Hepatocyte (in vitro differentiated cells): ENCODE results near the gene ARFGAP2. TPM values are rescaled to one million over a fixed set of nuclear protein-coding genes. Genes with fewer than 3 reads are reported as not detected.
A peak's percentile ranks its signal among the peaks of the same experiment; 100 is the strongest.
"Not testable (repeated sequence)": the region's sequence is repeated elsewhere in the genome, so short reads cannot be mapped to it uniquely, and the experiment has no call there.

Source experiments
- DNase-seq: peaks from one replicate; pipeline ENCODE4 v3.0.0-alpha.2; 2016; ENCODE audit warnings: low spot score
- H2AFZ ChIP-seq: fragments of 200-600 bp; sonication (generic); 2 replicates; pipeline ENCODE4 v1.6.0; 2016; ENCODE audit warnings: antibody characterized with exemption, mild to moderate bottlenecking
- H3K27ac ChIP-seq: fragments of 200-600 bp; sonication (generic); 2 replicates; pipeline ENCODE4 v1.5.1; 2016; ENCODE audit warnings: mild to moderate bottlenecking
- H3K27me3 ChIP-seq: fragments of 200-600 bp; sonication (generic); 2 replicates; pipeline ENCODE4 v1.6.1; 2016
- H3K36me3 ChIP-seq: fragments of 200-600 bp; sonication (generic); replicated peaks from 2 replicates; pipeline ENCODE4 v1.5.1; 2016; ENCODE audit warnings: low read depth; ENCODE audit not compliant: insufficient read depth
- H3K4me1 ChIP-seq: fragments of 200-600 bp; sonication (generic); 2 replicates; pipeline ENCODE4 v1.5.1; 2016; ENCODE audit warnings: mild to moderate bottlenecking, moderate library complexity; ENCODE audit not compliant: insufficient read depth
- H3K4me2 ChIP-seq: fragments of 200-600 bp; sonication (generic); 2 replicates; pipeline ENCODE4 v1.6.0; 2016
- H3K4me3 ChIP-seq: fragments of 200-600 bp; sonication (generic); 2 replicates; pipeline ENCODE4 v1.5.1; 2016; ENCODE audit warnings: mild to moderate bottlenecking
- H3K79me2 ChIP-seq: fragments of 200-600 bp; sonication (generic); 2 replicates; pipeline ENCODE4 v1.6.0; 2017; ENCODE audit warnings: mild to moderate bottlenecking
- H3K9me2 ChIP-seq: fragments of 200-600 bp; sonication (generic); replicated peaks from 2 replicates; pipeline ENCODE4 v1.6.0; 2017; ENCODE audit warnings: mild to moderate bottlenecking; ENCODE audit not compliant: insufficient read depth
- H3K9me3 ChIP-seq: fragments of 200-600 bp; sonication (generic); 2 replicates; pipeline ENCODE4 v1.5.1; 2016; ENCODE audit warnings: low read depth, mild to moderate bottlenecking
- H4K20me1 ChIP-seq: fragments of 200-600 bp; sonication (generic); 2 replicates; pipeline ENCODE4 v1.6.0; 2016; ENCODE audit warnings: mild to moderate bottlenecking; ENCODE audit not compliant: insufficient read depth, poor library complexity, severe bottlenecking
- EZH2 ChIP-seq: fragments of 200-600 bp; sonication (generic); IDR thresholded peaks from 2 replicates; pipeline ENCODE4 v1.6.1; 2016; ENCODE audit warnings: antibody characterized with exemption, mild to moderate bottlenecking, borderline replicate concordance
- EZH2phosphoT487 ChIP-seq: fragments of 200-600 bp; sonication (generic); IDR thresholded peaks from one replicate; pipeline ENCODE4 v1.6.1; 2018; ENCODE audit warnings: antibody characterized with exemption, mild to moderate bottlenecking, low read depth, moderate library complexity; ENCODE audit not compliant: unreplicated experiment, severe bottlenecking
- WGBS: methylation state at CpG from one replicate; pipeline ENCODE4 v1.1.6; 2016; ENCODE audit warnings: low lambda C conversion rate; ENCODE audit errors: missing lambda C conversion rate; 5-methylcytosine and 5-hydroxymethylcytosine counted together
- microRNA-seq: library from miRNA; unstranded; fragments of <30 nt; microRNA quantifications from one replicate; pipeline ENCODE4, GENCODE V29; 2017
- polyA plus RNA-seq: library from polyadenylated mRNA; unstranded; fragments of >200 nt; fragmentation: Nextera tagmentation; extraction: Ambion mirVana; gene quantifications from 2 replicates; pipeline ENCODE4 v1.2.1, GENCODE V29; 2016
- small RNA-seq: library from RNA; depleted of rRNA; stranded (forward); fragments of <200 nt; gene quantifications from one replicate; pipeline ENCODE3, GENCODE V24; 2014
- total RNA-seq: library from RNA; depleted of rRNA; stranded (reverse); fragments of >200 nt; gene quantifications from 2 replicates; pipeline ENCODE4 v1.2.3, GENCODE V29; 2014
- TF ChIP-seq, protein P1 (sequence below): fragments of 200-600 bp; sonication (generic); IDR thresholded peaks from 2 replicates; pipeline ENCODE4 v1.5.1; 2016; ENCODE audit warnings: antibody characterized with exemption, mild to moderate bottlenecking; ENCODE audit not compliant: poor library complexity

ARFGAP2 gene
- total and polyA plus RNA-seq, 2 experiments from 2014 or later, result 64.3 to 146 TPM

DNA sequence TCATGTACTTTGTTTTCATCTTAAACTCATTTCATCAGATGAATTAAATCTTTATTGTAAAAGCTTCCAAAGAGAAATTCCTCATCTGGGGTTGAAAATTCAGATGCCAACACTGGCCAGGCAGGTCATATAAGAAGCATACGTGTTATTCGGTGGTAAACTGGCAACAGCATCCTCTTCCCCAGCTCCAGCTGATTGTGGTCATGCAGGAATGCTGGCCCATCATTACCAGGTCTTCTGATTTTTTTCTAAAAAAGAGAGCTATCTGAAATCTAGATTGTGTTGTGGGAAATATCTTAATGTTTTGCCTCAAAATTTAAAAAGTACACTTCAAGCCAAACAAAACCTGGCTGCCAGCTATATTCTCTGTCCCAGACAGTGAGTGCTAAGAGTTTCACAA lies 53.6 kb downstream of the ARFGAP2 start:
- Histone ChIP-seq H3K79me2 (no peaks in the 10 kb centered on the region), H3K4me1 (no peaks in the 10 kb centered on the region), H3K27ac (no peak overlapping the region), H3K4me3 (no peak overlapping the region), H3K9me2 (no peaks in the 10 kb centered on the region), H3K36me3 (no peaks in the 10 kb centered on the region), H3K27me3 (no peaks in the 10 kb centered on the region), H3K9me3 (no peaks in the 10 kb centered on the region), H2AFZ (no peak overlapping the region), H4K20me1 (no peaks in the 10 kb centered on the region), H3K4me2 (no peak overlapping the region)
- no peak for DNase-seq
- TF ChIP-seq EZH2, result no peak
- WGBS, result 93% methylated on average over 2 of the region's 2 CpGs

DNA sequence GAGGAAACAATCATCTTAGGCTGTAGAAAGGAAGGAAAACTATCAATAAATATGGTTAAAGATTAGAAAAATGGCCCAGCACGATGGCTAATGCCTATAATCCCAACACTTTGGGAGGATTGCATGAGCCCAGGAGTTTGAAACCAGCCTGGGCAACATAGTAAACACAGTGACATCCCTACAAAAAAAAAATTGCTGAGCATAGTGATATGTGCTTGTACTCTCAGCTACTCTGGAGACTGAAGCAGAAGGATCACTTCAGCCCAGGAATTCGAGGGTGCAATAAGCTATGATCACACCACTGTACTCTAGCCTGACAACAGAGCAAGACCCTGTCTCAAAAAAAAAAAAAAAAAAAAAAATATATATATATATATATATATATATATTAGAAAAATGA lies 54.9 kb downstream of the ARFGAP2 start:
- 65% methylated on average over 2 of the region's 2 CpGs for WGBS
- no peaks in the 10 kb centered on the region for H3K9me3 ChIP-seq
- no peak overlapping the region for H3K27ac ChIP-seq
- no peaks in the 10 kb centered on the region for H3K79me2 ChIP-seq
- no peak for DNase-seq
- no peaks in the 10 kb centered on the region for H3K9me2 ChIP-seq
- H3K36me3 ChIP-seq, result no peaks in the 10 kb centered on the region
- no peak overlapping the region for H2AFZ ChIP-seq
- no peaks in the 10 kb centered on the region for H4K20me1 ChIP-seq
- H3K4me3 ChIP-seq, result no peak overlapping the region
- no peak overlapping the region for H3K4me2 ChIP-seq
- no peaks in the 10 kb centered on the region for H3K27me3 ChIP-seq
- no peaks in the 10 kb centered on the region for H3K4me1 ChIP-seq
- TF ChIP-seq, protein P1, sequence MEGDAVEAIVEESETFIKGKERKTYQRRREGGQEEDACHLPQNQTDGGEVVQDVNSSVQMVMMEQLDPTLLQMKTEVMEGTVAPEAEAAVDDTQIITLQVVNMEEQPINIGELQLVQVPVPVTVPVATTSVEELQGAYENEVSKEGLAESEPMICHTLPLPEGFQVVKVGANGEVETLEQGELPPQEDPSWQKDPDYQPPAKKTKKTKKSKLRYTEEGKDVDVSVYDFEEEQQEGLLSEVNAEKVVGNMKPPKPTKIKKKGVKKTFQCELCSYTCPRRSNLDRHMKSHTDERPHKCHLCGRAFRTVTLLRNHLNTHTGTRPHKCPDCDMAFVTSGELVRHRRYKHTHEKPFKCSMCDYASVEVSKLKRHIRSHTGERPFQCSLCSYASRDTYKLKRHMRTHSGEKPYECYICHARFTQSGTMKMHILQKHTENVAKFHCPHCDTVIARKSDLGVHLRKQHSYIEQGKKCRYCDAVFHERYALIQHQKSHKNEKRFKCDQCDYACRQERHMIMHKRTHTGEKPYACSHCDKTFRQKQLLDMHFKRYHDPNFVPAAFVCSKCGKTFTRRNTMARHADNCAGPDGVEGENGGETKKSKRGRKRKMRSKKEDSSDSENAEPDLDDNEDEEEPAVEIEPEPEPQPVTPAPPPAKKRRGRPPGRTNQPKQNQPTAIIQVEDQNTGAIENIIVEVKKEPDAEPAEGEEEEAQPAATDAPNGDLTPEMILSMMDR, result no peak
- no peak for TF ChIP-seq EZH2phosphoT487
- no peak for TF ChIP-seq EZH2

DNA sequence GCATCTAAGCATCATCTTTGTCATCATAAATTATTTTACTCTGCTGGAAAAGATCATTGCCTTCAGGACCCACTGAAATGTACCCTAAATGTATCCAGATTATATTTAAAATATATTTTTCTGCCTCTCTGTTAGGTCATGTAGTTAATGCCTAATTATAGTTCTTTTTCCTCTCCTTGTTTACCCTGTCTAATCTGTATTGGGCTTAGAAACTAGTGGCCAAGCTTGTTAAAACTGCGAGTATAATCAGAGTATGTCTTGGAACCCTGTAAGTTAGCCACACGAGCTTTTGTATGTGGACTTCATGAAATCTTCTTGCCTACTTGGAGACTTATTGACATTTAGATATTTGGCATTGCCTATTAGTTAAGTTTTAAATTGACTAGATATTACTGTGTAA lies 55.6 kb downstream of the ARFGAP2 start:
- DNase-seq, result no peak
- H3K4me2 ChIP-seq, result no peak overlapping the region
- H3K27ac ChIP-seq, result no peak overlapping the region
- H3K9me3 ChIP-seq, result no peaks in the 10 kb centered on the region
- WGBS, result 83% methylated on average over 2 of the region's 2 CpGs
- no peaks in the 10 kb centered on the region for H4K20me1 ChIP-seq
- H3K36me3 ChIP-seq, result no peaks in the 10 kb centered on the region
- no peak overlapping the region for H3K4me3 ChIP-seq
- no peaks in the 10 kb centered on the region for H3K9me2 ChIP-seq
- no peaks in the 10 kb centered on the region for H3K4me1 ChIP-seq
- TF ChIP-seq EZH2, result no peak
- no peak for TF ChIP-seq EZH2phosphoT487
- TF ChIP-seq, protein P1, result no peak
- no peaks in the 10 kb centered on the region for H3K79me2 ChIP-seq
- H3K27me3 ChIP-seq, result no peaks in the 10 kb centered on the region
- no peak overlapping the region for H2AFZ ChIP-seq

DNA sequence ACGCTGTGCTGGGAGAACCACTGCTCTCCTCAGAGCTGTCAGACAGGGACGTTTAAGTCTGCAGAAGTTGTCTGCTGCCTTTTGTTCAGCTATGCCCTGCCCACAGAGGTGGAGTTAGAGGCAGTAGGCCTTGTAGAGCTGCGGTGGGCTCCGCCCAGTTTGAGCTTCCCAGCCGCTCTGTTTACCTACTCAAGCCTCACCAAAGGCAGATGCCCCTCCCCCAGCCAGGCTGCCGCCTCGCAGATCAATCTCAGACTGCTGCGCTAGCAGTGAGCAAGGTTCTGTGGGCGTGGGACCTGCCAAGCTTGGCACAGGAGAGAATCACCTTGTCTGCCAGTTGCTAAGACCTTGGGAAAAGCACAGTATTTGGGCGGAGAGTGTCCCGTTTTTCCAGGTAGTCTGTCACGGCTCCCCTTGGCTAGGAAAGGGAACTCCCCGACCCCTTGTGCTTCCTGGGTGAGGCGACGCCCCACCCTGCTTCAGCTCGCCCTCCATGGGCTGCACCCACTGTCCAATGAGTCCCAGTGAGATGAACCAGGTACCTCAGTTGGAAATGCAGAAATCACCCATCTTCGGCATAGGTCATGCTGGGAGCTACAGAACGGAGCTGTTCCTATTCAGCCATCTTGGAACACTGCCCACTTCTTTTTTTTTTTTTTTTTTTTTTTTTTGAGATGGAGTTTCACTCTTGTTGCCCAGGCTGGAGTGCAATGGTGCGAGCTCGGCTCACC lies 57.6 kb downstream of the ARFGAP2 start:
- H3K4me3 ChIP-seq, H3K27me3 ChIP-seq, H4K20me1 ChIP-seq, H3K79me2 ChIP-seq, H3K9me2 ChIP-seq, H3K27ac ChIP-seq, H2AFZ ChIP-seq, H3K36me3 ChIP-seq, H3K4me2 ChIP-seq, H3K9me3 ChIP-seq, H3K4me1 ChIP-seq: not testable (repeated sequence)
- DNase-seq, result peak; percentile 51
- WGBS, result 86% methylated on average over 20 of the region's 20 CpGs

Small RNAs within 50 kb of the gene (microRNA-seq; reads per million reads assigned to microRNA genes)
- not detected for gene MIR6745

Small RNAs within 50 kb of the gene (small RNA-seq; reads per million reads assigned to genes)
- gene MIR6745, result not detected

Other genes with a start within 250 kb of the ARFGAP2 start
- 21.9 and 23.0 TPM in 2 replicates for gene CSTPP1, start 240.1 kb downstream of the ARFGAP2 start, total RNA-seq
- 44.3 and 48.4 TPM in 2 replicates for gene CSTPP1, start 240.1 kb downstream of the ARFGAP2 start, polyA plus RNA-seq
- gene PACSIN3, start 9.6 kb upstream of the ARFGAP2 start, total RNA-seq, result 35.2 and 53.7 TPM in 2 replicates
- 68.1 and 70.7 TPM in 2 replicates for gene PACSIN3, start 9.6 kb upstream of the ARFGAP2 start, polyA plus RNA-seq
- 17.2 and 17.7 TPM in 2 replicates for gene DDB2, start 38.1 kb upstream of the ARFGAP2 start, total RNA-seq
- 25.7 and 28.2 TPM in 2 replicates for gene DDB2, start 38.1 kb upstream of the ARFGAP2 start, polyA plus RNA-seq
- 31.5 and 40.3 TPM in 2 replicates for gene ACP2, start 71.9 kb upstream of the ARFGAP2 start, total RNA-seq
- 26.5 and 29.6 TPM in 2 replicates for gene ACP2, start 71.9 kb upstream of the ARFGAP2 start, polyA plus RNA-seq
- gene NR1H3, start 81.1 kb upstream of the ARFGAP2 start, total RNA-seq, result 40.8 and 49.5 TPM in 2 replicates
- 41.5 and 43.1 TPM in 2 replicates for gene NR1H3, start 81.1 kb upstream of the ARFGAP2 start, polyA plus RNA-seq
- 19.1 and 28.0 TPM in 2 replicates for gene MADD, start 93.3 kb upstream of the ARFGAP2 start, total RNA-seq
- 17.6 and 19.6 TPM in 2 replicates for gene MADD, start 93.3 kb upstream of the ARFGAP2 start, polyA plus RNA-seq
- gene MYBPC3, start 175.8 kb upstream of the ARFGAP2 start, total RNA-seq, result 0.68 and 1.4 TPM in 2 replicates
- 0.51 and 0.75 TPM in 2 replicates for gene MYBPC3, start 175.8 kb upstream of the ARFGAP2 start, polyA plus RNA-seq
- gene SPI1, start 201.7 kb upstream of the ARFGAP2 start, total RNA-seq, result 0.13 and 1.1 TPM in 2 replicates
- 2.0 and 3.3 TPM in 2 replicates for gene SPI1, start 201.7 kb upstream of the ARFGAP2 start, polyA plus RNA-seq
- 60.8 and 72.3 TPM in 2 replicates for gene SLC39A13, start 231.7 kb upstream of the ARFGAP2 start, total RNA-seq
- 118 and 119 TPM in 2 replicates for gene SLC39A13, start 231.7 kb upstream of the ARFGAP2 start, polyA plus RNA-seq
- gene PSMC3, start 249.6 kb upstream of the ARFGAP2 start, total RNA-seq, result 95.8 and 103 TPM in 2 replicates
- 142 and 159 TPM in 2 replicates for gene PSMC3, start 249.6 kb upstream of the ARFGAP2 start, polyA plus RNA-seq